Right lobe of liver (tissue), 4 donors: ENCODE measurements around the gene ATP2A1.

Experiments used
- CTCF ChIP-seq, 4 donors: fragments of 200-600 bp in 3 of 4; fragments of 450-650 bp in 1 of 4; IDR thresholded peaks; one replicate each; pipeline versions ENCODE4 v1.5.1 to v1.8.0; 2016 to 2022; ENCODE audit warnings: antibody characterized with exemption in 4 of 4, mild to moderate bottlenecking in 2 of 4
- POLR2A ChIP-seq: fragments of 450-650 bp; IDR thresholded peaks from one replicate; pipeline ENCODE4 v1.6.1; 2017; ENCODE audit warnings: antibody characterized with exemption, mild to moderate bottlenecking
- donor health status: DM: no; HTN: no; CAD: no.
- donor health status: DM: no; HTN: no; CAD: no.
- donor health status: DM: no; HTN: yes; CAD: no.

- no peak for TF ChIP-seq CTCF (IDR thresholded peaks at IDR 0.05)
- TF ChIP-seq POLR2A: no peak
These were observed 21.7 kb downstream of the ATP2A1 start for GRCh38 chr16:28899882-28900590.
